Right lung (tissue), 5 donors: ENCODE results near the gene HCRTR2. TPM values are rescaled to one million over a fixed set of nuclear protein-coding genes. Genes with fewer than 3 reads are reported as not detected.

Experiments used
- DNase-seq, 2 donors: peaks; one replicate each; pipeline ENCODE4 v3.0.0-alpha.2; 2013
- polyA plus RNA-seq, 5 donors: library from polyadenylated mRNA; unstranded; fragments of 120-200 nt; gene quantifications; one replicate each; pipeline versions ENCODE4 v1.2.1 to v1.2.3, GENCODE V29; 2013; ENCODE audit warnings: inconsistent platforms in 1 of 5, low replicate concordance in 1 of 5; ENCODE audit not compliant: insufficient read length in 5 of 5, insufficient read depth in 1 of 5

The HCRTR2 gene
- polyA plus RNA-seq, 5 donors, result 0.06 to 0.13 (median 0.12) TPM; not detected in 2

DNA sequence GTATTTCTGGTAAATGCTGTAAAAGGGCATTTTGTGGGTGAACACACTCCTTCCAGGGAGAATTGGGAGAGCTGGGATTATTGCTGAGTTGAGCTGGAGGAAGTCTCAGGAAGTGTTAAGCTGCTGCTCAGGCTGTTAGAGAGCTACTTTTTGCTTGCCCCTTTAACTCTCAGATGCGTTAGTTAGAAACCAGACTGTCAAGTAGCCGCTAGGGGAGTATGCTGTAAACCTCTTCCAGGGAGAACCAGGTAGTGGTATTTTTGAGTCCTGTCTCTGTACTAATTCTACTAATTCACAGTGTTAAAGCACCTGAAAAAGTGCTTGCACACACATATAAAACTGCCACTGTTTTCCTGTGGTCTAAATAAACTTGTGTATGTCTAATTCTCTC, 146.4 kb downstream of the HCRTR2 start:
- no peak for DNase-seq

DNA sequence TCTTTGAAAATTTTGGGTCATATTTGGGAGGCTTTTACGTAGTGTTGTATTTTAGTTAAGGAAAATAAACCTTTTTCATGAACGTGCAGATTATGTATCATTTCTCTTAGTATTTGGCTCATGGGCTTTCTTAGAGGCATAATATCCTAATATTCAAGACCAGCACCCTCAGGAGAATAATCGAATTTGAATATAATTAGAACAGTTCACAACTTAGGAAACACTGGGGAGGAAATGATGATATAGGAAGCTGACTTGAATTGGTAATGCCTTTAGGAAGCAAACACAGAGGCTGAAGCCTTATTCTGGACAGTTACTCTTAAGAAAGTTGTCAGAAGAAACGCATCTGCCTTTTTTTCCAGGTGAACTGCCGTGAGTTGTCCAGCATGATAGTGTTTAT, 152.9 kb downstream of the HCRTR2 start, which contains the start of gene GFRAL:
Gene GFRAL, plus strand, starts transcription at position 301 of the 400 bp plus-strand sequence. Its CDS starts 86 bp downstream, at position 387.
- no peak for DNase-seq

Other genes starting within 250 kb of the HCRTR2 start
- not detected for gene GFRAL, start 153.0 kb downstream of the HCRTR2 start, polyA plus RNA-seq